ENCODE data around the gene NIBAN1. TPM values are rescaled to one million over a fixed set of nuclear protein-coding genes. Genes with fewer than 3 reads are reported as not detected.

The NIBAN1 gene
- total RNA-seq, 1 experiment from 2014 or later = 31.2 TPM

GRCh38 chr1:184945678-184946412, 28.5 kb downstream of the NIBAN1 start:
- Histone ChIP-seq H3K4me1 (ENCODE audit: low read length) (peaks cover 54% of the 10 kb centered on the region), H3K9me3 (ENCODE audit: low read length) (no peaks in the 10 kb centered on the region), H3K36me3 (ENCODE audit: insufficient read depth, low read length) (no peaks in the 10 kb centered on the region), H3K9ac (ENCODE audit: low read length) (no peak overlapping the region), H3K9me2 (replicated peaks; ENCODE audit: insufficient read depth, low read length) (no peaks in the 10 kb centered on the region), H3K4me3 (ENCODE audit: low read length) (no peak overlapping the region), H2AFZ (ENCODE audit: low read length) (no peak overlapping the region), H3K4me2 (ENCODE audit: low read depth, low read length, poor library complexity, severe bottlenecking) (peak overlapping the region; percentile 33), H4K20me1 (ENCODE audit: insufficient read depth, low read depth, low read length) (no peaks in the 10 kb centered on the region), H3K27me3 (ENCODE audit: low read length) (no peaks in the 10 kb centered on the region), H3K27ac (ENCODE audit: low read length) (peak overlapping the region; percentile 39), H3K79me2 (ENCODE audit: low read length) (peaks cover 68% of the 10 kb centered on the region)
- DNase-seq = no peak

GRCh38 chr1:184945029-184945428, 29.3 kb downstream of the NIBAN1 start:
- Histone ChIP-seq H3K79me2 (ENCODE audit: low read length) (peaks cover 68% of the 10 kb centered on the region), H2AFZ (ENCODE audit: low read length) (no peak overlapping the region), H3K9me2 (replicated peaks; ENCODE audit: insufficient read depth, low read length) (no peaks in the 10 kb centered on the region), H3K36me3 (ENCODE audit: insufficient read depth, low read length) (no peaks in the 10 kb centered on the region), H3K9me3 (ENCODE audit: low read length) (no peaks in the 10 kb centered on the region), H3K4me1 (ENCODE audit: low read length) (peaks cover 50% of the 10 kb centered on the region), H4K20me1 (ENCODE audit: insufficient read depth, low read depth, low read length) (no peaks in the 10 kb centered on the region), H3K4me2 (ENCODE audit: low read depth, low read length, poor library complexity, severe bottlenecking) (no peak overlapping the region), H3K27ac (ENCODE audit: low read length) (peak overlapping the region; percentile 39; the same call in 1 of the 2 replicates), H3K4me3 (ENCODE audit: low read length) (no peak overlapping the region), H3K27me3 (ENCODE audit: low read length) (no peaks in the 10 kb centered on the region), H3K9ac (ENCODE audit: low read length) (no peak overlapping the region)
- DNase-seq = no peak

DNA sequence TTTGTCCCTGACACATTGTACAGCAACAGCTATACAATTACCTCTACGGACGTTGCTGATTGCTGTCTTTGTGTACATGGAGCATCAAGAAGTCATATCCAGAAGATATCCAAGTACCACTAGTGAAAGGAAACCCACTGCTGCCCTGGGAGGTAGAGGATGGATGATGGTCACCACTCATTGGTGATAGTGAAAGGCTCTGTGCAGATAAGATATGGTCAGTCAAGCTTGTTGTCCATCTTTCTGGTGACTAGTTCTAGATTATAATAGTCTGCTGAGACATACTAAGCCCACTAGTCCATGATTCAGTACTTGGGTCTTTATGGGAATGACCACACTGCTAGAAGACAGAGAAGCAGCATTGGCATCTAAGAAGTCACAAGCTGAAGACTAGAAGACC, 30.3 kb downstream of the NIBAN1 start:
- no peak overlapping the region for H3K4me2 ChIP-seq (ENCODE audit: low read depth, low read length, poor library complexity, severe bottlenecking)
- H3K9ac ChIP-seq (ENCODE audit: low read length) = no peak overlapping the region
- H4K20me1 ChIP-seq (ENCODE audit: insufficient read depth, low read depth, low read length) = no peaks in the 10 kb centered on the region
- peaks cover 68% of the 10 kb centered on the region for H3K79me2 ChIP-seq (ENCODE audit: low read length)
- no peak overlapping the region for H3K27ac ChIP-seq (ENCODE audit: low read length)
- no peaks in the 10 kb centered on the region for H3K36me3 ChIP-seq (ENCODE audit: insufficient read depth, low read length)
- no peaks in the 10 kb centered on the region for H3K9me3 ChIP-seq (ENCODE audit: low read length)
- no peaks in the 10 kb centered on the region for H3K27me3 ChIP-seq (ENCODE audit: low read length)
- H3K9me2 ChIP-seq (replicated peaks; ENCODE audit: insufficient read depth, low read length) = no peaks in the 10 kb centered on the region
- H2AFZ ChIP-seq (ENCODE audit: low read length) = no peak overlapping the region
- H3K4me1 ChIP-seq (ENCODE audit: low read length) = peaks cover 52% of the 10 kb centered on the region
- no peak for DNase-seq
- H3K4me3 ChIP-seq (ENCODE audit: low read length) = no peak overlapping the region

- no peaks in the 10 kb centered on the region for H3K9me2 ChIP-seq (replicated peaks; ENCODE audit: insufficient read depth, low read length)
- no peak overlapping the region for H2AFZ ChIP-seq (ENCODE audit: low read length)
- no peak overlapping the region for H3K9ac ChIP-seq (ENCODE audit: low read length)
- no peak overlapping the region for H3K4me3 ChIP-seq (ENCODE audit: low read length)
- peak overlapping the region; percentile 61 for H3K27ac ChIP-seq (ENCODE audit: low read length)
- no peaks in the 10 kb centered on the region for H3K27me3 ChIP-seq (ENCODE audit: low read length)
- DNase-seq = no peak
- peaks cover 60% of the 10 kb centered on the region for H3K4me1 ChIP-seq (ENCODE audit: low read length)
- H3K79me2 ChIP-seq (ENCODE audit: low read length) = peaks cover 72% of the 10 kb centered on the region
- H3K9me3 ChIP-seq (ENCODE audit: low read length) = no peaks in the 10 kb centered on the region
- peak overlapping the region; percentile 25 for H3K4me2 ChIP-seq (ENCODE audit: low read depth, low read length, poor library complexity, severe bottlenecking)
- no peaks in the 10 kb centered on the region for H4K20me1 ChIP-seq (ENCODE audit: insufficient read depth, low read depth, low read length)
- H3K36me3 ChIP-seq (ENCODE audit: insufficient read depth, low read length) = no peaks in the 10 kb centered on the region
These were observed 32.6 kb downstream of the NIBAN1 start for GRCh38 chr1:184941735-184942134.

- Histone ChIP-seq H3K27me3 (ENCODE audit: low read length) (no peaks in the 10 kb centered on the region), H3K4me2 (ENCODE audit: low read depth, low read length, poor library complexity, severe bottlenecking) (peak overlapping the region; percentile 25), H3K36me3 (ENCODE audit: insufficient read depth, low read length) (no peaks in the 10 kb centered on the region), H3K9me2 (replicated peaks; ENCODE audit: insufficient read depth, low read length) (no peaks in the 10 kb centered on the region), H3K27ac (ENCODE audit: low read length) (peak overlapping the region; percentile 61), H2AFZ (ENCODE audit: low read length) (no peak overlapping the region), H3K4me3 (ENCODE audit: low read length) (no peak overlapping the region), H3K4me1 (ENCODE audit: low read length) (peaks cover 59% of the 10 kb centered on the region), H3K79me2 (ENCODE audit: low read length) (peaks cover 75% of the 10 kb centered on the region), H3K9ac (ENCODE audit: low read length) (no peak overlapping the region), H3K9me3 (ENCODE audit: low read length) (no peaks in the 10 kb centered on the region), H4K20me1 (ENCODE audit: insufficient read depth, low read depth, low read length) (no peaks in the 10 kb centered on the region)
- no peak for DNase-seq
These were observed 32.9 kb downstream of the NIBAN1 start for GRCh38 chr1:184941410-184941733.

DNA sequence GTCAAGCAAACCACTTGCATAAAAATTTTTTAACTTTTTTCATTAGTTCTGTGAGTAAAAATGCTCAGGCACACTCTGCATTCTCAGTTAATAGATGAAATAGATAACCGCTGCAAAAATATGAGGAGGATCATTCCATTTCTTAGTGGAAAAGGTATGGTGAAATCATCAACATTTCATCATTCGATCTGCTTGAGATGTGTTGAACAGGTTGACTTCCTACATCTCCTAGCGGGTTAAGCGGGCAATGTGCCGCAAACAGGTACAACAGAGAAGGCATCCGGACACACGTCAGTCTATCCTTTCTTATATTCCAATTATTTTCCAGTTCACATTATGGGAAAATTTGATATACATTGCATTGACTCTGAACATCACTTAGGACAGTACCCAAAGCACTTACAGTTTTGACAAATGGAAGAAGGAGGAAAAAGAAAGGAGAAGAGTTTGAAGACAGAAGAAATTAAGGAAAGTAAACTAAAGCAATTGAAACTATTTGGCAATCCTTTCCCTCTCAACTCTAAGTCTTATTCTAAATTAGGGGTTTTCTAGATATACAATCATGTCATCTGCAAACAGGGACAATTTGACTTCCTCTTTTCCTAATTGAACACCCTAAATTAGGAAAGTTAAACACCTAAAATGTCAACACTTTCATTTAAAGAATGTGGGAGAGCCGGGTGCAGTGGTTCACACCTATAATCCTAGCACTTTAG, 33.5 kb downstream of the NIBAN1 start:
- Histone ChIP-seq H3K27ac (ENCODE audit: low read length) (peak overlapping the region; percentile 61), H3K4me2 (ENCODE audit: low read depth, low read length, poor library complexity, severe bottlenecking) (peak overlapping the region; percentile 25), H4K20me1 (ENCODE audit: insufficient read depth, low read depth, low read length) (no peaks in the 10 kb centered on the region), H3K4me3 (ENCODE audit: low read length) (no peak overlapping the region), H3K27me3 (ENCODE audit: low read length) (no peaks in the 10 kb centered on the region), H2AFZ (ENCODE audit: low read length) (no peak overlapping the region), H3K4me1 (ENCODE audit: low read length) (peaks cover 59% of the 10 kb centered on the region), H3K79me2 (ENCODE audit: low read length) (peaks cover 76% of the 10 kb centered on the region), H3K9me3 (ENCODE audit: low read length) (no peaks in the 10 kb centered on the region), H3K9me2 (replicated peaks; ENCODE audit: insufficient read depth, low read length) (no peaks in the 10 kb centered on the region), H3K36me3 (ENCODE audit: insufficient read depth, low read length) (no peaks in the 10 kb centered on the region), H3K9ac (ENCODE audit: low read length) (no peak overlapping the region)
- DNase-seq = no peak

DNA sequence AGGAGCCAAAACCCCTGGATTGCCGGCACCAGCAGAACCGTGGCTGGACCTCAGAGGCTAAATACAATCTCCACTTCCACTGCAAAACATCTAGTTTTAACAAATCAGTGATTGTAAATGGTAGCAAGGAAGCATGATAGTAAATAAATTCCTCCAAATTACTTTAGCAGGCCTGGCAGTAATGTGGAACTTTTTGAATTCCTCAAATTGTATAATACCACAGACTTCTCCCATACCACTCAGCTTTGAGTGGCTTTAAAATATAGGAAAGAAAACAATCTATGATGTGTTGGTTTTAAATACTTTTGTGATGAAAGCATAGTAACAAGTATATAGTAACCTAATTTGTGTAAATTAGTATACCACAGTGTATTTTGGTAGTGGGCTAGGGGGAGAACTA, 34.1 kb downstream of the NIBAN1 start:
- Histone ChIP-seq H3K36me3 (ENCODE audit: insufficient read depth, low read length) (no peaks in the 10 kb centered on the region), H3K9me2 (replicated peaks; ENCODE audit: insufficient read depth, low read length) (no peaks in the 10 kb centered on the region), H3K9ac (ENCODE audit: low read length) (no peak overlapping the region), H3K4me3 (ENCODE audit: low read length) (no peak overlapping the region), H2AFZ (ENCODE audit: low read length) (no peak overlapping the region), H3K4me2 (ENCODE audit: low read depth, low read length, poor library complexity, severe bottlenecking) (no peak overlapping the region), H3K27me3 (ENCODE audit: low read length) (no peaks in the 10 kb centered on the region), H3K27ac (ENCODE audit: low read length) (peak overlapping the region; percentile 61; the same call in 1 of the 2 replicates), H3K79me2 (ENCODE audit: low read length) (peaks cover 79% of the 10 kb centered on the region), H3K4me1 (ENCODE audit: low read length) (peaks cover 53% of the 10 kb centered on the region), H3K9me3 (ENCODE audit: low read length) (no peaks in the 10 kb centered on the region), H4K20me1 (ENCODE audit: insufficient read depth, low read depth, low read length) (no peaks in the 10 kb centered on the region)
- no peak for DNase-seq

DNA sequence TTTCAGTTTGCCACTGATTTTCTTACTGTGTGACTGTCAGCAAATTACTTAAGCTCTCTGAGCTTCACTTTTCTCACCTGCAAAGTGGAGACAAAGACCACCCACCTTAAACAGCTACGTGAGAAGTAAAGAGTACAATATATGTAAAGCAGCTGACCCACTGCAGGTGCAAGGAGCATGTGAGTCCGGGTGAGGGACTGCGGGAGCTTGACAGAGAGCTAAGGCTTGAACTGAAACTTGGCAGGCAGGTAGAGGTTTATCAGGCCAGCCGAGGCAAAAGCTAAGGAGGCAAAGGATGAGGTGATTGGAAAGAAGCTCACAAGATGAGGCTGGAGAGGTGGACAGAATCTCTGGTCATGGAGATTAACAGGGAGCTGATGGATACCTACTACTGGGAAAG, 36.6 kb downstream of the NIBAN1 start:
- no peaks in the 10 kb centered on the region for H3K9me3 ChIP-seq (ENCODE audit: low read length)
- DNase-seq = no peak
- H4K20me1 ChIP-seq (ENCODE audit: insufficient read depth, low read depth, low read length) = no peaks in the 10 kb centered on the region
- peaks cover 74% of the 10 kb centered on the region for H3K79me2 ChIP-seq (ENCODE audit: low read length)
- H3K36me3 ChIP-seq (ENCODE audit: insufficient read depth, low read length) = no peaks in the 10 kb centered on the region
- no peak overlapping the region for H3K4me3 ChIP-seq (ENCODE audit: low read length)
- H3K27me3 ChIP-seq (ENCODE audit: low read length) = no peaks in the 10 kb centered on the region
- no peak overlapping the region for H3K9ac ChIP-seq (ENCODE audit: low read length)
- no peaks in the 10 kb centered on the region for H3K9me2 ChIP-seq (replicated peaks; ENCODE audit: insufficient read depth, low read length)
- no peak overlapping the region for H2AFZ ChIP-seq (ENCODE audit: low read length)
- H3K4me1 ChIP-seq (ENCODE audit: low read length) = peaks cover 47% of the 10 kb centered on the region
- H3K27ac ChIP-seq (ENCODE audit: low read length) = no peak overlapping the region
- H3K4me2 ChIP-seq (ENCODE audit: low read depth, low read length, poor library complexity, severe bottlenecking) = peak overlapping the region; percentile 9
